HL-60/S4 (cell line): ENCODE results near the gene ZBTB7C.

Source experiments
- in situ Hi-C: fragments of 300-500 bp; cut with MboI; formaldehyde crosslinking; loops from 2 replicates; pipeline ENCODE4 v1.14.3; 2022; ENCODE audit warnings: low sequenced_read_pairs

Gene ZBTB7C

GRCh38 chr18:48049757-48050156 lies 359.4 kb downstream of the ZBTB7C start:
- in situ Hi-C loops = loop anchor here (25.0 kb wide), 1 partner anchor 388 kb away; no protein-coding TSS in a partner anchor

GRCh38 chr18:48048251-48048650 lies 360.9 kb downstream of the ZBTB7C start:
- in situ Hi-C loops = loop anchor here (25.0 kb wide), 1 partner anchor 389 kb away; no protein-coding TSS in a partner anchor

GRCh38 chr18:48046843-48047242 lies 362.3 kb downstream of the ZBTB7C start:
- in situ Hi-C loops = loop anchor here (25.0 kb wide), 1 partner anchor 390 kb away; no protein-coding TSS in a partner anchor

GRCh38 chr18:48045744-48046143 lies 363.4 kb downstream of the ZBTB7C start:
- in situ Hi-C loops = loop anchor here (25.0 kb wide), 1 partner anchor 392 kb away; no protein-coding TSS in a partner anchor

DNA sequence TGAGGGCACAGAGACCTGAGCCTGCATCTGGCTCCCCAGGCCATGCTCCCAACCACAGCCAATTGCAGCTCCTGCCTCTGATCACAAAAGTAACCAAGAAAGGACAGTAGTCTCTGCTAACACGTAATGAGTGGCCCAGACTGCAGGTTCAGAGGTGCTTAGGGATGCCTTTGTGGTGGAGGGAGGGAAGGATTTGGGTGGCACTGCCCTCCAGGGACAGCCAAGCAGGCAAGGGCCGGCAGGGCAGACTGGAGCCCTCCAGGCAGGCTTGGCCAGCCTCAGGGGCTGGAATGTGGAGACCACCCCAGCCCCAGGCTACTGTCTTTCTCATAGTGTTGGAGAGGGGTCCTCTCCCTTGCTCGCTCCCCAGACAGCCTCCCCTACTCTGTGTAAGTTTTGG lies 364.2 kb downstream of the ZBTB7C start:
- in situ Hi-C loops = loop anchor here (25.0 kb wide), 1 partner anchor 392 kb away; no protein-coding TSS in a partner anchor

- in situ Hi-C loops = loop anchor here (25.0 kb wide), 1 partner anchor 394 kb away; no protein-coding TSS in a partner anchor
These were observed 366.0 kb downstream of the ZBTB7C start for GRCh38 chr18:48043166-48043565.

DNA sequence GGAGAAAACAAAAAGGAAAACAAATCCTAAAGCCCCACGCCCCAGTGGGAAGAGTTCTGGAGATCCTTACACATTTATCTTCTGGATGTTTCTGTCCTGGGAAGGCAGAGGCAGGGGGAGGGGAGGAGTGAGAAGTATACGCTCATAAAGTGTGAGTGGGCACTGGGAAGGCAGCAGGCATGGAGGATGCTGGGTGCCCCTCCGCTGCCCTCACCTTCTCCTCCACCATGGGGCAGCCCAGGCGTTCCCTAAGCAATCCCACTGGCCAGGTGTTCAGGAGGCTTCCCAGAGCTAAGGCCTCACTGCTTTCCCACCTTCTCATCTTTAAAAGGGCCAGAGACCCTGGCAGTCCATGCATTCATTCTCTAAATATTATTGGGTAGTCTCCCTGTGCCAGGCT lies 366.8 kb downstream of the ZBTB7C start:
- in situ Hi-C loops = loop anchor here (25.0 kb wide), 1 partner anchor 395 kb away; no protein-coding TSS in a partner anchor

GRCh38 chr18:48040457-48041110 lies 368.6 kb downstream of the ZBTB7C start:
- in situ Hi-C loops = loop anchor here (25.0 kb wide), 1 partner anchor 397 kb away; no protein-coding TSS in a partner anchor

GRCh38 chr18:48039769-48040215 lies 369.4 kb downstream of the ZBTB7C start:
- in situ Hi-C loops = loop anchor here (25.0 kb wide), 1 partner anchor 398 kb away; no protein-coding TSS in a partner anchor

DNA sequence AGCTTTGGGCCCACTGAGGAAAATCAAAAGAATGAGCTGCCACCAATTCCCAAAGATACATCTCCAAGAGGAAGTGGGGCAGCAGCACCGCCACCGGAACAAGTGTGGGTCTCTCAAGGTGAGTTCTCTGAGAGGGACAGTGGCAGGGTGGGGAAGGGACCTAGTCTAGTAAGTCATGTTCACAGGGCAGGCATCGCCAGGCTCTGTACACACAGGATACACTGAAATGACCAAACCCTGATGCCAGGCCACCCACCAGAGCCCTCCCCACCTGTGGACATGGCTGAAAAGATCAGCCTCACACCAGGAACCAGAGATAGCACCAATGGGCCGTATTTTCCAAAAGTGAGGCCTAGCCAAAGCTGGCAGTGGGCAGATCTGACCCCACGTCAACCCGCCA lies 370.5 kb downstream of the ZBTB7C start:
- in situ Hi-C loops = loop anchor here (25.0 kb wide), 1 partner anchor 399 kb away; no protein-coding TSS in a partner anchor

DNA sequence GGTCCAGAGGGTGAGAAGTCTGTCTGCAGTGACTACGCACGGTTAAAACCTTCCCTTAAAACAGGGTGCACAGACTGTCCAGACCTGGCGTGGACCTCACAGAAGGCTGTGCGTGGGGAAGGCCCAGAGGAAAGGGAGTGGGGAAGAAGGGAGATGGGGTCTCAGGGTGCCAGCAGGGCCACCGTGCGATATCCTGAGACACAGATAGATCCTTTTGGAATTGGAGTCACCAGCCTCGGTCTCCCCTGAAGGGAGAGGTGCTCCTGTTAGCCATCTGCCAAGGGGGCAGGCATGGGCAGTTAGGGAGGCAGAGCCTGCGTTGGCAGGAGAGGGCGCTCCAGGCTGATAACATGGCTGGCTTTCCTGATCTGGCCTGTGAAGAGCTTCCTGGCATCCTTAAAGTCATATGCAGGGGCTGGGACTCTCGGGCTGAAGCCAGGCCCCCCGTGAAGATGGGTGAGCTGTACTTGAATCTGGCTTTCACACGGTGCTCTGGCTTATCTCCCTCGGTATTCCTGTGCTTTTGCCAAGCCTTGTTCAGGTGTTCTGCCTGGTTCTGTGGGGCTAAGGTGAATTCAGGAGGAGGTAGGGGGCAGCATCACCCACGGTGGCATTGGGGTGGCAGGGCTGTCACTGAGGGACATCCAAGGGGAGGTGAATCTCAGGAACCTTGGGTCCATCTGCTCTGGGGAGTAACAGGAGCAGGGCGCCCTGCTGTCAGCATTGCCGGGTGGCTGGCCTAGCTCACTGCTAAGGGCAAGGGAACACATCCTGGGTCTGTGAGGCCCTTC lies 371.5 kb downstream of the ZBTB7C start:
- in situ Hi-C loops = loop anchor here (25.0 kb wide), 1 partner anchor 400 kb away; no protein-coding TSS in a partner anchor

GRCh38 chr18:48036641-48037421 lies 372.4 kb downstream of the ZBTB7C start:
- in situ Hi-C loops = loop anchor here (25.0 kb wide), 1 partner anchor 400 kb away; no protein-coding TSS in a partner anchor

DNA sequence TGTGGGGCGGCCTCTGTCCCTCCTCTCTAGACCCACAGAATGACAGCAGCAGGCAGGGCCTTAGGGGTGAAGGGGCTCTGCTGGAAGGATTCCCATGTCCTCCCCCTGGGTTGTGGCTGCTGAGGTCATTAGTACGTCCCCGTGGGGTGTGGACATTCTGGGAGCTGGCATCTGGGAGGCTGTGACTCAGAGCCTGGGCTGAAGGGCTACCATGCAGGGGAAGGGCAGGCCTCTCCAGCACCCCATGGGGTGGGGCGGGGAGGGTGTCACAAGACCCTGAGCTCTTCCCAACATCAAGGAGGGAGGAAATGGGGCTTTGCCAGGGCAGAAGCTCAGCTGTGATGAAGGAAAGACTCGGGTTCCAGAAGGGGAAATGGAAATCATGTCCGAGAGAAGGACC lies 373.0 kb downstream of the ZBTB7C start:
- in situ Hi-C loops = loop anchor here (25.0 kb wide), 1 partner anchor 401 kb away; no protein-coding TSS in a partner anchor

GRCh38 chr18:48035556-48035860 lies 373.7 kb downstream of the ZBTB7C start:
- in situ Hi-C loops = loop anchor here (25.0 kb wide), 1 partner anchor 402 kb away; no protein-coding TSS in a partner anchor

GRCh38 chr18:48034651-48035555 lies 374.3 kb downstream of the ZBTB7C start:
- in situ Hi-C loops = loop anchor here (25.0 kb wide), 1 partner anchor 402 kb away; no protein-coding TSS in a partner anchor

- in situ Hi-C loops = loop anchor here (25.0 kb wide), 1 partner anchor 403 kb away; no protein-coding TSS in a partner anchor
These were observed 375.2 kb downstream of the ZBTB7C start for GRCh38 chr18:48033790-48034650.

DNA sequence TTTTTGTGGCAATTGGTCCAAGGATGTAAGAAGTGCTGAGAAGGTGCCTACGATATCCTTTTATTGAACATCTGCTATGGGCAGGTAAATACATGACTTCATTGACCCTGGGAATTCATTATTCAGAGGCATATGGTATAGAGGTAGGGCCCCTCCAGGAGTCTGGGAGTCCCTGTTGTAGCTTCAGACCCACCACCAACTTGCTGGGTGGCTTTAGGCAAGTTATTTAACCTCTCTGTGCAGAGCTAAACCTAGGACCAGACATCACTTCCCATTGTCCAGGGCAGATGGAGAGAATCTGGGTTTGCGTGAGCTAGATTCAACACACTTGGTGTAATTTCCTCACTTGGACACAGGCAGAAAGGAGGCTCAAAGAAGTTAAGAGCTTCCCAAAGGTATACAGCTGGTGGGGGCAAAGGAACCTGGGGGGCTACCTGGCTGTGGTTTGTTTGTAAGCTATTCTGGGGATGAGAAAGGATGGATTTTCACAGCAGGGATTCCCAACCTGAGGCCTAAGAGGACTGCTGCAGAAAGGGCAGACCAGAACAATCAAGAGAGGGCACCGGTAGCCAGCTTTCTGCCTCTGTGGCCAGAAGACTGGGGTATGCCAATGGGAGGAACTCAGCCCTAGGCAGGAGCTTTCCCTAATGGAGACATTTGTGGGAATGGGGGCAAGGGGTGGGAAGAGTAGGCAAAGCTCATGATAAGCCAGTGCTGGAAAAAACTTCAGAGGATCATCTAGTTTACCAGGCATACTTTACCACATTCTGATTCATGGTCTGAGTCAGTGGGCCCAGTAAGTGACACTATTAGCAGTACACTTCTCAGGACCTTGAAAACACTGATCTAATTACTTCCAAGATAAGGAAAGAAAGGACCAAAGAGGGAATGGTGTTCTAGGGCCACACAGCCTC lies 376.1 kb downstream of the ZBTB7C start:
- in situ Hi-C loops = loop anchor here (25.0 kb wide), 1 partner anchor 404 kb away; no protein-coding TSS in a partner anchor
